Fibroblast of skin of left quadriceps (primary cell): ENCODE measurements around the gene LGALS3BP.

Source experiments
- DNase-seq, 2 experiments: peaks; one replicate each; pipeline ENCODE4 v3.0.0-alpha.2; 2013; ENCODE audit warnings: low read depth in 2 of 2

Gene LGALS3BP

GRCh38 chr17:78999056-78999768, 19.5 kb upstream of the LGALS3BP start:
- no peak for DNase-seq

GRCh38 chr17:78998311-78999055, 18.8 kb upstream of the LGALS3BP start:
- DNase-seq: no peak

DNA sequence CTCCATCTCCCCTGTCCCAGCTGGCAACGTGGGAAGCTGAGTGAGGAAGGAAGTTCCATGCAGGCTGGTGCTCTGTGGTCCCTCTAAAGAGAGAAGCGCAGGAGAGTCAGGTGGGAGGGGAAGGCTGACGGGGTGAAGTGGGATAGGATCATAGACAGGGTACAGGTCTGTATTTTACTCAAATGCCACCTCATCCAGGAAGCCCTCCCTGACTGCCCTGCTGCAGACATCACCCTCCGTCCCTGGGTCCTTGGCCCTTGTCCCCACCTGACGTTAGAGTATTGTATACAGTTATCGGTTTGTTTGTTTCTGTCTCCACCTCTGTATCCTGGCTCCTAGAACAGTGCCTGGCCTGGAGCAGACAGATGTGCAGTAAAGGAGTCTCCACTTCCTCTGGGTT, 18.2 kb upstream of the LGALS3BP start:
- no peak for DNase-seq

DNA sequence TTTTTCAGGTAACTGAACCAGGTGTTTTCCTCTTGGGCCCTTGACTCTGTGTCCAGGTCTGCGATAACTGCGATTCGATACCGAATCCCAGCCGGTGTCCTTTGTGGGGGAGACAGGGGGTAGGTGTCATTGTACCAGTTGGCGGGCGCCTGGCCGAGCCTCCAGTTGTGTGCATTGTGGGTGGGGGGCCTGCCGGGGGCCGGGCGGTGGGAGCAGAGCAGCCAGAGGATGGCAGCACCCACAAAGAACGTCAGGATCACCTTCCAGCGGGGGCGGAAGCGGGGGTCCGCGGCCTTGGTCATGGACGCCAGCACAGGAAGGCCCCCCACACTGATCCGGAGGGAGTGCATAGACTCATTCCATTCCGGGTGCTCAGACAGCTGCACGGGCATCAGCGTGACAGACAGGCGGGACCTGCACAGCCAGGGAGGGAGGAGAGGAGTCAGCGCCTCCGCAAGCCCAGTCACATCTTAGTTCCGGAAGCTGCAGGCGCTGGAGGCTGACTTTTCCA, 17.6 kb upstream of the LGALS3BP start:
- no peak for DNase-seq

DNA sequence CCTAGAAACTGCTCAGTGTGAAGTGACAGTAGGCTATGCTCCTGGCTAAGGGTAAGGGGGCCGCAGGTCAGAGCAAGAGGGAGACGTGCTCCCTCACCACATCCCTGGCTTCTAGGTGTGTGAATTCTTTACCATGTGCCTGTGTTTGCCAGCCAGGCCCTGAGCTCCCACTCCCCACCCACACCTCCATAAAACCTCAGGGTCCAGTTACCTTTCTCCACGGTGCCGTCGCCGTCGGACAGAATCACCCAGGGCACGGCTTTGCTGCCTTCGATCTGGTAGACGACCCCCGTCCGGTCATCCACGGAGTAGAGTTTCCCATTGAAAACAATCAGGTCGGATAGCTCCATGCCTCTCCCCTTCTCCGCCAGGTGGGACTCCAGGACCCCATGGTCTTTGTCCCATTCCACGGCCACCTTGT, 17.1 kb upstream of the LGALS3BP start:
- no peak for DNase-seq

DNA sequence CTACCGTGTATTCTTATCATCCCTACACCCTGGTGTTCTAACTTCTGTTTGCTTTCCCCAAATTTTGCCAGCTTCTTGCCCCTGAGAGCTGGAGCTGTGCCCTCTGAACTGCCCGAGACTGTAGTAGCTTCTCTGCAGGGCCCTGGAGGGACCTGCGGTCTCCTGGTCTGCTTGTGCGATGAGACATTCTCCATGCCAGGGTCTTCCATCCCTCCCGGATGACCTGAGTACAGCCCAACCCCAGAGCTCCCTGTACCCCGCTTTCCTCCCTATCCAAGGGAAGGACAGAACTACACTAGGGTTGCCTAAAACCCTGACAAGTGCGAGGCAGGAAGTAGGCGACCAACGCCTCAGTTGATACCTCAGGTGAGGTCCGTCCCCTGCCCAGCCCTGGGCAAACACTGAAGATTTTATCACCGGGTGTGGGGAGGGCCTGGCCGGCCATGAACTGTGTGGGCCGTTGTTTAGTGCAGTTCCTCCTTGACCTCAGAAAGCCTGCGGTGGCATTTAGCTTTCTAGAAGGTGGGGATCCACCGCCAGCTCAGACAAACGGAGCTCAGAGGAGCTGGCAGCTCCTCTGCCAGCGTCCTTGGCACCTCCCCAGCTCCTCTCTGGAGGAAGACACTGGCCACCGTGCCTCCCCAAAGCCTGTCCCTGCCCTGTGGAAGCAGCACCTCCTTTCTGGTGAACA, 16.2 kb upstream of the LGALS3BP start:
- no peak for DNase-seq

GRCh38 chr17:78995022-78995760, 15.5 kb upstream of the LGALS3BP start:
- no peak for DNase-seq

GRCh38 chr17:78993981-78994671, 14.4 kb upstream of the LGALS3BP start:
- DNase-seq: no peak

GRCh38 chr17:78993241-78993956, 13.7 kb upstream of the LGALS3BP start:
- no peak for DNase-seq

DNA sequence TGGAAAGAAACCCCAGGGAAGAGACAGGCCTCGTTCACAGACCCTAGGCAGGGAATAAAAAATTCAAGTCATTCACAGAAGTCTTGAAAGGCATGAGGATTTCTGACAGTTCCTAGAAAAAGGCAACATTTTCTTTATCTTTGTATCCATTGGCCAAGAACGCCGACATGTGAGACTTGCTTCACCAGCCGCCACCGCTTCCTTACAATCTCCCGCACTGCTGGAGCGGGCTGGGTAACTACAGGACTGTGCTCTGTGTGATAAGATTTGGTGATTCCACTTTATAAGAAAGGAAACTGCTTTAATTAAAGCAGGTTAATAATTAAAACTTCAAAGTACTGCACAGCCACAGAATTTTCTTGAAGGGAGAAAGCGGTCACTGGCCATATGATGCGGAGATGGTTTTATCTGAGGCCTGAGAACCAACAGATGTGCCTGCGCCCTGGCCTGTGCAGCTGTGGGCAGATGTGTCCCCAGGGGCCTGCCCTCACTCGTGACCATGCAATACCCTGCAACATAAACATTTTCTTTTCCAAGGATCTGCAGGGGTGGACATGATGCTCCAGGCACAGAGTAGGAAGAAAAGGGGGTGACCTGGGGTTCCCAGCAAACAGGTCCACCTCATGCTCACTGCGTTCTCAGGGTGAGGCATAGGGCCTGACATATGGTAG, 13.0 kb upstream of the LGALS3BP start:
- no peak for DNase-seq

DNA sequence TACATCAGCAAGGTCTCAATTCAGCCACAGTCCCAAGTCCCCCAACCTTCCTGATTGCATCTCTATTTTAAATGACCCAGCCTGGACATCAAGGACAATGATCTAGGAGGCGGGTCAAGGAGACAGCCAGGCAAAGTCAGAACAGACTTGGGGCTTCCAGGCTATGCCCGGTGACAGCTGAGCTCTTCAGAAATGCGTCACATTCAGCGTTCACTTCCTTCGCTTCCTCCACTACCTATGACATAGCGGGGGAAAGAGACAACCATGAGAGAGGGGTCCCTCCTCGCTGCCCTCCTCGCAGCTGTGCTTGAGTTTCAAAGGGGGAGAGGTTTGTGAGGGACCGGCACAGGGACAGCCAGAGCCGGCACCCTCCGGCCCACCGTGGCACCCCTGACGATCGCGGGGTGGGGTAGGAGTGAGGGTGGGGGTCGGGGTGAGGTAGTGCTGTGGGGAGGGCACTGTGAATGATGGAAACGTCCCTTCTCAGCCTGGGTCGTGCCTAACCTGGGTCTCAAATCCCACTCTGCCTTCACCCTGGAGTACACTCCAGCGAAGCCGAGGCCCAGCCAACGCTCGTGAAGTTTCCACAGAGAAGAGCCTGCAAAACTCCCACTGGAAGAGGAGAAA, 12.3 kb upstream of the LGALS3BP start:
- no peak for DNase-seq

DNA sequence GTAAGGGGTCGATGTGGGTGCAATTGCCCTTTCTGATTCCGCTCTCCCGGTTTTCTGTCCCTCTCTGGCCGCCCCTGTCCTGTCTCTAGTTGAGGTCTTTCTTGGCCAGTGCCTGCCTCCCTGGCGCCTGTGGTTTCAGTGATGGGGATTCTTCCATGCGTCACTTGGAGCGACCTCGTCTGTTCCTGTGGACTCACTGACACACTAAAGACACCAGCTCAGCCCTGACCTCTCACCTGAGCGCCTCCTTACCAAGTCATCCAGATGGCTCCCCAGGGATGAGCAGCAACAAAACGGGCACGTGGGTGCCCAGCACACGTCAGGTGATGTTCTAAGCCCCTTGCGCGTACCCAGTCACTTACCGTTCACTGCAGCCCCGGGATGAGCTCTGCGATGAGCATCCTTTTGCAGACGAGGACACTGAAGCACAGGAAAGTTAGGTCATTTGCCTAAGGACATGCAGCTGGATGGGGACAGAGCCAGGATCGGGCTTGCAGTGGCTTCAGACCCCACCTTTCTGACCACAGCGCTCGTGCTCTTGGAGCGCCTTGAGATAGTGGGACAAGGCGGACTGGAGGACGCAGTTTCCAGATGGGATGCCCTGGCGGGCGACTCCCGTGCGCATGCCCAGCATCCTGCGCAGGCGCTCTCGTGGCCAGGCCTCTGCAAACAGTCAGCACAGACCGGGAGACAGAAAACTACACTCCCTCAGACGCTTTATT, 11.5 kb upstream of the LGALS3BP start:
- no peak for DNase-seq

- no peak for DNase-seq
These were observed 10.8 kb upstream of the LGALS3BP start for GRCh38 chr17:78990349-78991016.

GRCh38 chr17:78988152-78988551, 8.4 kb upstream of the LGALS3BP start:
- DNase-seq: no peak

DNA sequence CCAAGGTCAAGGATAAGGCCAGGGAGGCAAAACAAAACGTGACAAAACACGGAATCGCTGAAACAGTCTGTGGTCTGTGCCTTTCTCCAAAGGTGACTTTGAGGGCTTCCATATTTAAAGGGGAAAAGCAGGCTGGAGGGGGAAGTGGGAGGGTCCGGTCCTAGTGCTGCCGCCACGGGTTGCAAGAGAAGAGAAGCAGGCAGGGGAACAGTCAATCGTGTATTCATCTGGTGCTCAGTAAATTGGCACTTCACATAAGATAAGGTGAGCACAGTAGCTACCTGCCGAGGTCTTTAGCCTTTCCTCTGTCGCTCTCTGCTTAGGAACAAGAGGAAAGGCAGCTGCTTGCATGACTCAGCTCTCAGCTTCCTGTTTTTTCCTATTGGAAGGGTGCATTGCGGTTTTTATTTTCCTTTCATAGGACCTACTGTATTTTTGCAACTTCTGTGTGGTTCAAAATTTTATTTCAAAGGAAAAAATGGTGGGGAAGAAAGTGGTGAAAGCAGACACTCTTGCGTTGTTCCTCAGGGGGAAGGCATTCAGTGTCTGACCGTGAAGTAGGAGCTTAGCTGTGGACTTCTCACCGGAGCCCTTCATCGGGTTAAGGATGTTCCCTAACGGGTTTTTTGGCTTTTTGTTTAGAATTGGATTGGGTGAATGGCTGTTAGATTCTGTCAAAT, 7.1 kb upstream of the LGALS3BP start:
- peak; percentile 17 to 20 for DNase-seq

DNA sequence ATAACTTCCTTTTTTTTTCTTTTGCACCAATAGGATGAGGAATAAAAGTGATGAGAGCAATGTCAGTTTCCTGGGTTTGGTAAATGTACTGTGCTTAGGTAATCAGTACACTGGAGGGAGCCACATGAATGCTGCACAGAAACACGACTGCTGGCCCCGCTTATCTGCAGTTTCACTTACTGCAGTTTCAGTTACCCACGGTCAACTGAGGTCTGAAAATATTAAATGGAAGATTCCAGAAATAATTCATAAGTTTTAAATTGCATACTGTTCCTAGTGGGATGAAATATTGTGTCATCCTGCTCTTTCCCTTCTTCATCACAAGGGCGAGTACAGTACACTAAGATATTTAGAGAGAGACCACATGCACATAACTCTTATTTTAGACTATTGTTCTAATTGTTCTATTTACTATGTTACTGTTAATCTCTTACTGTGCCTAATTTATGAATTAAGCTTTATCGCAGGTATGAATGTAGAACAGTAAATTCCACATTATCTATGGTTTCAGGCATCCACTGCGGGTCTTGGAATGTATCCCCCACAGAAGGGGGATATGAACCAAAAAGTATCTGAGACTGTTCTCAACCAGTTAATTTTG, 6.4 kb upstream of the LGALS3BP start:
- DNase-seq: no peak

GRCh38 chr17:78985395-78985794, 5.7 kb upstream of the LGALS3BP start:
- DNase-seq: no peak
